GM12878 (cell line): ENCODE data around the gene MAVS. TPM values are rescaled to one million over a fixed set of nuclear protein-coding genes. Genes with fewer than 3 reads are reported as not detected.

Source experiments
- ATAC-seq: fragments of 200-7000 bp; cut with Tn5 transposase; 3 replicates; pipeline ENCODE4 v1.9.1; 2020; ENCODE audit warnings: mild to moderate bottlenecking, moderate library complexity
- BruUV-seq: library from RNA; stranded (reverse); fragments of 400-500 nt; replicated peaks from 2 replicates; lab custom pipeline; 2021; lab: Mats Ljungman, UMichigan
- CTCF ChIA-PET: fragments of 300-600 bp; sonication (Branson Sonifier 250); formaldehyde crosslinking; extraction: SDS; loops from one replicate; lab custom pipeline; 2021; ENCODE audit warnings: inconsistent platforms; lab: Yijun Ruan, JAX
- POLR2A ChIA-PET: fragments of 350-600 bp; formaldehyde crosslinking; extraction: SDS; loops from one replicate; lab custom pipeline; 2021; ENCODE audit warnings: inconsistent platforms; lab: Charles Lee
- RAD21 ChIA-PET: fragments of 300-600 bp; sonication (Branson Sonifier 250); formaldehyde crosslinking; loops from one replicate; lab custom pipeline; 2023; ENCODE audit warnings: antibody characterized with exemption; ENCODE audit not compliant: unreplicated experiment; lab: Charles Lee
- SMC1A ChIA-PET: fragments of 300-600 bp; sonication (Branson Sonifier 250); formaldehyde crosslinking; loops from one replicate; lab custom pipeline; 2023; ENCODE audit not compliant: unreplicated experiment, uncharacterized antibody; lab: Charles Lee
- DNase-seq: peaks from one replicate; pipeline ENCODE4 v3.0.0-alpha.2; 2011; ENCODE audit warnings: low read depth, low spot score
- FAIRE-seq: peaks from 3 replicates; lab custom pipeline; 2011; peaks lifted over from hg19 to GRCh38; lab: Jason Lieb, UNC
- H2AFZ ChIP-seq: 2 replicates; pipeline ENCODE4 v1.6.0; 2011; ENCODE audit warnings: low read depth, low read length, control low read depth; ENCODE audit not compliant: control insufficient read depth
- H3K27ac ChIP-seq: 2 replicates; pipeline ENCODE4 v1.5.1; 2011; ENCODE audit warnings: control low read depth; ENCODE audit not compliant: control insufficient read depth, insufficient read depth
- H3K27me3 ChIP-seq, 2 experiments: replicated peaks in 1 of 2; 2 replicates each; pipeline versions ENCODE4 v1.6.0 to v1.6.1; 2011; ENCODE audit warnings: low read length in 1 of 2; ENCODE audit not compliant: control insufficient read depth in 2 of 2, insufficient read depth in 2 of 2
- H3K36me3 ChIP-seq, 2 experiments: 2 replicates each; pipeline ENCODE4 v1.5.1; 2011; ENCODE audit warnings: low read length in 1 of 2; ENCODE audit not compliant: control insufficient read depth in 2 of 2, insufficient read depth in 2 of 2
- H3K4me1 ChIP-seq: 2 replicates; pipeline ENCODE4 v1.6.1; 2011; ENCODE audit warnings: mild to moderate bottlenecking, low read length, moderate library complexity, mixed read lengths; ENCODE audit not compliant: control insufficient read depth, insufficient read depth
- H3K4me2 ChIP-seq: 2 replicates; pipeline ENCODE4 v1.6.0; 2011; ENCODE audit warnings: control low read depth; ENCODE audit not compliant: control insufficient read depth, insufficient read depth
- H3K4me3 ChIP-seq: fragments of 200-600 bp; sonication (generic); 2 replicates; pipeline ENCODE4 v1.5.1; 2016
- H3K79me2 ChIP-seq: 2 replicates; pipeline ENCODE4 v1.6.0; 2011; ENCODE audit warnings: low read length; ENCODE audit not compliant: control insufficient read depth, insufficient read depth
- H3K9ac ChIP-seq: 2 replicates; pipeline ENCODE4 v1.8.0; 2011; ENCODE audit warnings: low read length, control low read depth, mixed read lengths; ENCODE audit not compliant: control insufficient read depth, insufficient read depth
- H3K9me3 ChIP-seq: replicated peaks from 3 replicates; pipeline ENCODE4 v1.5.1; 2011; ENCODE audit warnings: mild to moderate bottlenecking, low read length; ENCODE audit not compliant: control insufficient read depth, insufficient read depth
- H4K20me1 ChIP-seq: 2 replicates; pipeline ENCODE4 v1.6.0; 2011; ENCODE audit not compliant: control insufficient read depth, insufficient read depth
- EED ChIP-seq: sonication (generic); IDR thresholded peaks from 2 replicates; pipeline ENCODE4 v1.6.1; 2016; ENCODE audit warnings: antibody characterized with exemption, low read depth
- FOS ChIP-seq: IDR thresholded peaks from 3 replicates; pipeline ENCODE4 v1.6.1; 2011; ENCODE audit warnings: borderline replicate concordance; ENCODE audit not compliant: insufficient read length; ENCODE audit errors: extremely low read depth
- FOXM1 ChIP-seq: IDR thresholded peaks from 2 replicates; pipeline ENCODE4 v1.6.1; 2012; ENCODE audit warnings: low read depth, mild to moderate bottlenecking, inconsistent platforms, low read length, moderate library complexity
- HDGF ChIP-seq: fragments of 450-650 bp; IDR thresholded peaks from 2 replicates; pipeline ENCODE4 v1.6.1; 2016; ENCODE audit warnings: antibody characterized with exemption
- MEF2B ChIP-seq: fragments of 450-650 bp; IDR thresholded peaks from 2 replicates; pipeline ENCODE4 v1.6.1; 2018; ENCODE audit warnings: mild to moderate bottlenecking, moderate library complexity; ENCODE audit not compliant: partially characterized antibody, poor library complexity, severe bottlenecking
- MTA2 ChIP-seq: fragments of 450-650 bp; IDR thresholded peaks from 2 replicates; pipeline ENCODE4 v1.6.1; 2016; ENCODE audit warnings: low read depth, mild to moderate bottlenecking, moderate library complexity
- SP1 ChIP-seq: IDR thresholded peaks from one replicate; pipeline ENCODE4 v1.6.1; 2011; ENCODE audit warnings: low read depth, low read length
- TARDBP ChIP-seq: IDR thresholded peaks from 2 replicates; pipeline ENCODE4 v1.6.1; 2016; ENCODE audit warnings: borderline replicate concordance
- WGBS: methylation state at CpG from one replicate; pipeline ENCODE4 v1.1.6; 2016; ENCODE audit warnings: low lambda C conversion rate; ENCODE audit not compliant: insufficient replicate concordance, insufficient coverage; ENCODE audit errors: missing lambda C conversion rate; 5-methylcytosine and 5-hydroxymethylcytosine counted together
- in situ Hi-C: fragments of 300-500 bp; cut with MboI; formaldehyde crosslinking; loops from 9 replicates; pipeline ENCODE4 v1.14.3; 2018; ENCODE audit warnings: mixed read lengths
- intact Hi-C: fragments of 100-400 bp; cut with micrococcal nuclease; formaldehyde crosslinking; loops from one replicate; pipeline ENCODE4 v1.14.2; 2022; ENCODE audit not compliant: unreplicated experiment
- polyA plus RNA-seq, 11 experiments: library from polyadenylated mRNA; depleted of rRNA in 4 of 11; unstranded in 6 of 11; stranded (reverse) in 5 of 11; fragments of >200 nt; fragmentation: Nextera tagmentation in 4 of 11; fragmentation: Illumina TruSeq in 1 of 11; extraction: Ambion mirVana in 4 of 11; extraction: Trizol in 1 of 11; gene quantifications; 1 replicate in 1 of 11; 2 replicates in 10 of 11; pipeline versions ENCODE4 v1.2.1 to v1.2.3, GENCODE V29; 2011 to 2016; ENCODE audit warnings: inconsistent platforms in 2 of 11, missing spikeins in 2 of 11, low read depth in 1 of 11
- total RNA-seq, 4 experiments: library from RNA; depleted of rRNA in 3 of 4; stranded (reverse); fragments of >200 nt in 3 of 4; fragmentation: Illumina TruSeq in 1 of 4; extraction: Trizol in 1 of 4; gene quantifications; 2 replicates each; pipeline versions ENCODE4 v1.2.1 to v1.2.3, GENCODE V29; 2013 to 2021
- TF ChIP-seq, protein P1 (sequence below): fragments of 450-650 bp; IDR thresholded peaks from 2 replicates; pipeline ENCODE4 v1.6.1; 2017; ENCODE audit warnings: mild to moderate bottlenecking, moderate library complexity
- TF ChIP-seq, protein P2 (sequence below): fragments of 450-650 bp; IDR thresholded peaks from 2 replicates; pipeline ENCODE4 v1.6.1; 2017; ENCODE audit warnings: mild to moderate bottlenecking, low read depth, inconsistent platforms; ENCODE audit not compliant: poor library complexity, severe bottlenecking

MAVS gene
- total and polyA plus RNA-seq, 10 of the 15 experiments (the other 5 are each of a cell fraction or from before 2014, with no cell fraction given), result 1.6 to 25.2 (median 12.6) TPM

DNA sequence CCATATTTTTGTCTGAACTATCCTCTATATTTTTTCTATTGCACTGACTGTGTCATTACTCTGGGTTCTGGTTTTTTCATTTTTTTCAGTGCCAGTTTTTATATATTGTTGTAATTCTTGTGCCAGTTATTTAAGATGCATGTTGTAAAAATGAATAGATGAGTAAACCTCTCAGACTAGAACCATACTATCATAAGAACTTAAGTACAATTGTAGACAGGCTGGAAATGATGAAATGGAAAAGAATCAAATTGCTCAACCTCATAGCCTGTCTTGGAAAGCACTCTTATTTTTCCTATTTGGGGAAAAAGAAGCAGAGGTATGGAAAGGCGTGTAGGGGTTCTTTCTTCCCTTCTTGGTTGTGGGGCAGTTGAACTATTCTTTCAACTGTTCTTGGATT is 72.7 kb downstream of the MAVS start:
- no peak overlapping the region for H3K27ac ChIP-seq
- SMC1A ChIA-PET, result interaction anchor here (1.1 to 1.2 kb wide), 2 partner anchors 27 to 28 kb away, joined by 3 to 5 read pairs; no protein-coding TSS in a partner anchor
- no peak for DNase-seq

More for the DNA sequence above, 72.7 kb downstream of the MAVS start:
- Histone ChIP-seq H3K9me3 (no peaks in the 10 kb centered on the region), H4K20me1 (peaks cover 10% of the 10 kb centered on the region), H3K4me2 (no peak overlapping the region), H3K36me3 (peaks cover 27 to 52% of the 10 kb centered on the region in 2 experiments), H3K9ac (no peak overlapping the region), H3K27me3 (no peaks in the 10 kb centered on the region), H3K4me1 (no peaks in the 10 kb centered on the region), H3K79me2 (peaks cover 27% of the 10 kb centered on the region), H2AFZ (no peak overlapping the region), H3K4me3 (no peak overlapping the region)
- RAD21 ChIA-PET, result no interaction called here
- BruUV-seq, result no TSS peak
- 93% methylated on average over 1 of the region's 1 CpG for WGBS
- FAIRE-seq, result no peak
- no peak for TF ChIP-seq SP1
- no peak for TF ChIP-seq TARDBP
- no peak for TF ChIP-seq HDGF
- TF ChIP-seq FOS, result no peak
- TF ChIP-seq MTA2, result no peak
- TF ChIP-seq, protein P1, sequence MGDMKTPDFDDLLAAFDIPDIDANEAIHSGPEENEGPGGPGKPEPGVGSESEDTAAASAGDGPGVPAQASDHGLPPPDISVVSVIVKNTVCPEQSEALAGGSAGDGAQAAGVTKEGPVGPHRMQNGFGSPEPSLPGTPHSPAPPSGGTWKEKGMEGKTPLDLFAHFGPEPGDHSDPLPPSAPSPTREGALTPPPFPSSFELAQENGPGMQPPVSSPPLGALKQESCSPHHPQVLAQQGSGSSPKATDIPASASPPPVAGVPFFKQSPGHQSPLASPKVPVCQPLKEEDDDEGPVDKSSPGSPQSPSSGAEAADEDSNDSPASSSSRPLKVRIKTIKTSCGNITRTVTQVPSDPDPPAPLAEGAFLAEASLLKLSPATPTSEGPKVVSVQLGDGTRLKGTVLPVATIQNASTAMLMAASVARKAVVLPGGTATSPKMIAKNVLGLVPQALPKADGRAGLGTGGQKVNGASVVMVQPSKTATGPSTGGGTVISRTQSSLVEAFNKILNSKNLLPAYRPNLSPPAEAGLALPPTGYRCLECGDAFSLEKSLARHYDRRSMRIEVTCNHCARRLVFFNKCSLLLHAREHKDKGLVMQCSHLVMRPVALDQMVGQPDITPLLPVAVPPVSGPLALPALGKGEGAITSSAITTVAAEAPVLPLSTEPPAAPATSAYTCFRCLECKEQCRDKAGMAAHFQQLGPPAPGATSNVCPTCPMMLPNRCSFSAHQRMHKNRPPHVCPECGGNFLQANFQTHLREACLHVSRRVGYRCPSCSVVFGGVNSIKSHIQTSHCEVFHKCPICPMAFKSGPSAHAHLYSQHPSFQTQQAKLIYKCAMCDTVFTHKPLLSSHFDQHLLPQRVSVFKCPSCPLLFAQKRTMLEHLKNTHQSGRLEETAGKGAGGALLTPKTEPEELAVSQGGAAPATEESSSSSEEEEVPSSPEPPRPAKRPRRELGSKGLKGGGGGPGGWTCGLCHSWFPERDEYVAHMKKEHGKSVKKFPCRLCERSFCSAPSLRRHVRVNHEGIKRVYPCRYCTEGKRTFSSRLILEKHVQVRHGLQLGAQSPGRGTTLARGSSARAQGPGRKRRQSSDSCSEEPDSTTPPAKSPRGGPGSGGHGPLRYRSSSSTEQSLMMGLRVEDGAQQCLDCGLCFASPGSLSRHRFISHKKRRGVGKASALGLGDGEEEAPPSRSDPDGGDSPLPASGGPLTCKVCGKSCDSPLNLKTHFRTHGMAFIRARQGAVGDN, result no peak
- no peak for TF ChIP-seq EED
- TF ChIP-seq, protein P2, sequence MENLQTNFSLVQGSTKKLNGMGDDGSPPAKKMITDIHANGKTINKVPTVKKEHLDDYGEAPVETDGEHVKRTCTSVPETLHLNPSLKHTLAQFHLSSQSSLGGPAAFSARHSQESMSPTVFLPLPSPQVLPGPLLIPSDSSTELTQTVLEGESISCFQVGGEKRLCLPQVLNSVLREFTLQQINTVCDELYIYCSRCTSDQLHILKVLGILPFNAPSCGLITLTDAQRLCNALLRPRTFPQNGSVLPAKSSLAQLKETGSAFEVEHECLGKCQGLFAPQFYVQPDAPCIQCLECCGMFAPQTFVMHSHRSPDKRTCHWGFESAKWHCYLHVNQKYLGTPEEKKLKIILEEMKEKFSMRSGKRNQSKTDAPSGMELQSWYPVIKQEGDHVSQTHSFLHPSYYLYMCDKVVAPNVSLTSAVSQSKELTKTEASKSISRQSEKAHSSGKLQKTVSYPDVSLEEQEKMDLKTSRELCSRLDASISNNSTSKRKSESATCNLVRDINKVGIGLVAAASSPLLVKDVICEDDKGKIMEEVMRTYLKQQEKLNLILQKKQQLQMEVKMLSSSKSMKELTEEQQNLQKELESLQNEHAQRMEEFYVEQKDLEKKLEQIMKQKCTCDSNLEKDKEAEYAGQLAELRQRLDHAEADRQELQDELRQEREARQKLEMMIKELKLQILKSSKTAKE, result no peak
- TF ChIP-seq FOXM1, result no peak
- no peak for TF ChIP-seq MEF2B
- POLR2A ChIA-PET, result interaction anchor here (0.7 to 1.2 kb wide), 3 partner anchors 13 to 27 kb away, joined by 3 read pairs; no protein-coding TSS in a partner anchor
- intact Hi-C loops (no loop called here), in situ Hi-C loops (no loop called here)
- CTCF ChIA-PET, result interaction anchor here (1.0 kb wide), 1 partner anchor 166 kb away, joined by 3 read pairs; no protein-coding TSS in a partner anchor
- ATAC-seq, result no peak
